Endodermal cell (in vitro differentiated cells): ENCODE results near the gene UBC. TPM values are rescaled to one million over a fixed set of nuclear protein-coding genes. Genes with fewer than 3 reads are reported as not detected.

ENCODE experiments used
- DNase-seq: peaks from one replicate; pipeline ENCODE4 v3.0.0-alpha.2; 2017
- H3K27ac ChIP-seq: 2 replicates; pipeline ENCODE4 v1.5.1; 2013; ENCODE audit warnings: mild to moderate bottlenecking, low read depth, low read length, moderate library complexity
- H3K27me3 ChIP-seq: 2 replicates; pipeline ENCODE4 v1.6.1; 2013; ENCODE audit warnings: mild to moderate bottlenecking, low read length, moderate library complexity; ENCODE audit not compliant: insufficient read depth, control insufficient read depth, poor library complexity, severe bottlenecking
- H3K36me3 ChIP-seq: 2 replicates; pipeline ENCODE4 v1.7.0; 2013; ENCODE audit warnings: mild to moderate bottlenecking, low read length, moderate library complexity; ENCODE audit not compliant: control insufficient read depth, insufficient read depth
- H3K4me1 ChIP-seq: one replicate; pipeline ENCODE4 v1.7.0; 2013; ENCODE audit warnings: low read length; ENCODE audit not compliant: control insufficient read depth, insufficient read depth
- H3K4me3 ChIP-seq: 2 replicates; pipeline ENCODE4 v1.5.1; 2013; ENCODE audit warnings: mild to moderate bottlenecking, low read length, moderate library complexity
- H3K9ac ChIP-seq: 2 replicates; pipeline ENCODE4 v1.6.1; 2013; ENCODE audit warnings: mild to moderate bottlenecking, low read length, moderate library complexity; ENCODE audit not compliant: poor library complexity, severe bottlenecking; ENCODE audit errors: extremely low read depth
- H3K9me3 ChIP-seq: 2 replicates; pipeline ENCODE4 v1.6.1; 2013; ENCODE audit warnings: mild to moderate bottlenecking, low read length, moderate library complexity; ENCODE audit not compliant: control insufficient read depth
- H3K27ac Mint-ChIP-seq: 2 replicates; pipeline ENCODE4 v1.8.0; 2020; ENCODE audit warnings: mixed read lengths
- H3K27me3 Mint-ChIP-seq: 2 replicates; pipeline ENCODE4 v1.8.0; 2021; ENCODE audit warnings: mild to moderate bottlenecking, mixed read lengths; ENCODE audit not compliant: insufficient read depth
- H3K36me3 Mint-ChIP-seq: 2 replicates; pipeline ENCODE4 v1.8.0; 2020; ENCODE audit warnings: low read depth, mixed read lengths
- H3K4me1 Mint-ChIP-seq: 2 replicates; pipeline ENCODE4 v1.8.0; 2020; ENCODE audit warnings: mixed read lengths
- H3K4me3 Mint-ChIP-seq: 2 replicates; pipeline ENCODE4 v1.8.0; 2020; ENCODE audit warnings: mild to moderate bottlenecking, moderate library complexity, mixed read lengths
- H3K9me3 Mint-ChIP-seq: 2 replicates; pipeline ENCODE4 v1.8.0; 2020; ENCODE audit warnings: mild to moderate bottlenecking, mixed read lengths
- CTCF ChIP-seq: fragments of 200-600 bp; sonication (generic); conservative IDR thresholded peaks from 2 replicates; pipeline ENCODE4 v1.5.0; 2021; ENCODE audit warnings: antibody characterized with exemption, mild to moderate bottlenecking
- WGBS, 2 experiments: methylation state at CpG; one replicate each; pipeline versions ENCODE4 v1.1.5 to v1.1.7; 2013; ENCODE audit warnings: missing lambda C conversion rate in 2 of 2, mixed read lengths in 1 of 2; ENCODE audit not compliant: insufficient coverage in 1 of 2, insufficient read length in 1 of 2; 5-methylcytosine and 5-hydroxymethylcytosine counted together
- total RNA-seq, 2 donors: library from RNA; stranded (reverse); fragmentation: NEBNext Ultra II Directional in 1 of 2; extraction: Animal tissue kit (Norgen Biotek cat#: 25700) in 1 of 2; gene quantifications; 2 replicates in 1 of 2; 3 replicates in 1 of 2; pipeline ENCODE4 v1.2.1, GENCODE V29; 2021

The UBC gene
- total RNA-seq, 2 donors from 2014 or later = 580 to 625 TPM

- Histone ChIP-seq H3K27ac (peak overlapping the region; percentile 82), H3K27me3 (no peaks in the 10 kb centered on the region), H3K36me3 (no peaks in the 10 kb centered on the region), H3K9me3 (no peaks in the 10 kb centered on the region), H3K4me3 (peak overlapping the region; percentile 93), H3K4me1 (no peaks in the 10 kb centered on the region), H3K9ac (peak overlapping the region; percentile 47)
- no peaks in the 10 kb centered on the region for H3K9me3 Mint-ChIP-seq
- H3K27me3 Mint-ChIP-seq = no peaks in the 10 kb centered on the region
- H3K36me3 Mint-ChIP-seq = peaks cover 7% of the 10 kb centered on the region
- H3K4me3 Mint-ChIP-seq = no peak overlapping the region
- no peak overlapping the region for H3K27ac Mint-ChIP-seq
- DNase-seq = no peak
- TF ChIP-seq CTCF = no peak
- 0 to 3% methylated on average over 6 to 8 of the region's 8 CpGs for WGBS, 2 experiments
- H3K4me1 Mint-ChIP-seq = peaks cover 4% of the 10 kb centered on the region
Observed at GRCh38 chr12:124940143-124940392, 25.6 kb upstream of the UBC start.

DNA sequence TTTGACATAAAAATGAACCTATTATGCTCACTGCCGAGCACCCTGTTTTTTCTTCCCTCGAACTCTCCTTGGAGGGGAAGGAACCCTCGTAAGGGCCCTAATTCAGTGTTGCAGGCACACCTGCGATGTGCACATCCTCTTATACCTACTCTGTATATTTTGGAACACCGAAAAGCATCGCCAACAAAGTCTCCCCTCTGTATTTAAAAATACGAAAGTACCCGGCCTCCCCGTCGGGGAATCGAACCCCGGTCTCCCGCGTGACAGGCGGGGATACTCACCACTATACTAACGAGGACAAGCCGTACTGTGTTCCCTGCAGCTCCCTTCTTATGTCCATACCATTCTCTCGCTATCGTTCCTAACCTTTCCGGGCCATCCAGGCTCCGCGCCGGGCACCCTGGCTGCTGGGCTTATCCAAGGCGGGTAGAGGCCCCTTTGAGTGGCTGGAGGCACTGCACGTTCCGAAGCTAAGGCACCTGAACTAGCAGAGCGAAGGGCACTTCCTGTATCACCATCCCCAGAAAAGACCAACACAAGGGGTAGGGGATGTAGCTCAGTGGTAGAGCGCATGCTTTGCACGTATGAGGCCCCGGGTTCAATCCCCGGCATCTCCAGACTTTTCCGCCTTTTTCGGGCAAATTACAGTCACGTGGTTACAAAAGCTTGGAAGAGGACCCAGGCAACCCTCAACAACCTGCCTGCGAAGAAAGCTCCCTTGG lies 25.1 kb upstream of the UBC start:
- 0 to 1% methylated on average over 22 to 35 of the region's 35 CpGs for WGBS, 2 experiments
- H3K9ac ChIP-seq = peak overlapping the region; percentile 53
- H3K4me1 ChIP-seq = no peaks in the 10 kb centered on the region

DNA sequence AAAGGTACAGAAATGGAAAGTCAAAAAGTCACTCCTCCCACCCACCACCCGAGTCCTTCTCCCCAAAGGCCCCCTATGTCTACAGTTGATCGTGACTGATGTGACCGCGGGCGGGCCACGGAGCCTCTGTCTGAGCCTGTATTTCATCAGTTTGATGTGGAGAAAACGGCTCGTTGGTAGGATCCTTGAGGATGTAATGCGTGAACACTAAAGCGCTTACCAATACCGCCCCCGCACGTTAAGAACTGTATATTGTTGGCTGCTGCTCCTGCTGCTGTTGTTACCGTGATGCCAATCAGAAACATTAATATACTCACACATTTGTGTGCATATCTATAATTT lies 24.6 kb upstream of the UBC start:
- Histone ChIP-seq H3K27ac (peak overlapping the region; percentile 94), H3K9ac (peak overlapping the region; percentile 53), H3K4me3 (peak overlapping the region; percentile 93)

More for the DNA sequence above, 25.1 kb upstream of the UBC start:
- no peak for TF ChIP-seq CTCF
- Mint-ChIP-seq H3K4me3 (no peak overlapping the region), H3K36me3 (peaks cover 7% of the 10 kb centered on the region), H3K4me1 (peaks cover 4% of the 10 kb centered on the region), H3K9me3 (no peaks in the 10 kb centered on the region), H3K27me3 (no peaks in the 10 kb centered on the region), H3K27ac (no peak overlapping the region)
- no peaks in the 10 kb centered on the region for H3K27me3 ChIP-seq
- no peaks in the 10 kb centered on the region for H3K36me3 ChIP-seq
- DNase-seq = peak; percentile 99
- H3K4me3 ChIP-seq = peak overlapping the region; percentile 93
- H3K27ac ChIP-seq = peak overlapping the region; percentile 94
- H3K9me3 ChIP-seq = no peaks in the 10 kb centered on the region

More for the DNA sequence above, 24.6 kb upstream of the UBC start:
- H3K27me3 ChIP-seq = no peaks in the 10 kb centered on the region
- H3K27me3 Mint-ChIP-seq = no peaks in the 10 kb centered on the region
- H3K9me3 Mint-ChIP-seq = no peaks in the 10 kb centered on the region
- H3K36me3 Mint-ChIP-seq = peaks cover 7% of the 10 kb centered on the region
- peak; percentile 59 for TF ChIP-seq CTCF
- H3K9me3 ChIP-seq = no peaks in the 10 kb centered on the region
- H3K4me3 Mint-ChIP-seq = no peak overlapping the region
- H3K27ac Mint-ChIP-seq = no peak overlapping the region
- DNase-seq = peak; percentile 86
- no peaks in the 10 kb centered on the region for H3K36me3 ChIP-seq
- no peaks in the 10 kb centered on the region for H3K4me1 ChIP-seq
- 8 to 12% methylated on average over 7 to 14 of the region's 14 CpGs for WGBS, 2 experiments
- peaks cover 4% of the 10 kb centered on the region for H3K4me1 Mint-ChIP-seq
